GM20431 (cell line): Measurements from ENCODE around the gene ZNF827.

Source experiments
- in situ Hi-C: fragments of 300-500 bp; cut with MseI, MboI; formaldehyde crosslinking; loops from one replicate; pipeline ENCODE4 v1.15.0; 2020; ENCODE audit warnings: low sequenced_read_pairs; ENCODE audit not compliant: unreplicated experiment

The ZNF827 gene

GRCh38 chr4:145732895-145733880 lies 205.4 kb downstream of the ZNF827 start:
- in situ Hi-C loops, result no loop called here

GRCh38 chr4:145732001-145732815 lies 206.4 kb downstream of the ZNF827 start:
- in situ Hi-C loops, result no loop called here

- in situ Hi-C loops, result no loop called here
Measured at GRCh38 chr4:145731028-145731427, 207.6 kb downstream of the ZNF827 start.

DNA sequence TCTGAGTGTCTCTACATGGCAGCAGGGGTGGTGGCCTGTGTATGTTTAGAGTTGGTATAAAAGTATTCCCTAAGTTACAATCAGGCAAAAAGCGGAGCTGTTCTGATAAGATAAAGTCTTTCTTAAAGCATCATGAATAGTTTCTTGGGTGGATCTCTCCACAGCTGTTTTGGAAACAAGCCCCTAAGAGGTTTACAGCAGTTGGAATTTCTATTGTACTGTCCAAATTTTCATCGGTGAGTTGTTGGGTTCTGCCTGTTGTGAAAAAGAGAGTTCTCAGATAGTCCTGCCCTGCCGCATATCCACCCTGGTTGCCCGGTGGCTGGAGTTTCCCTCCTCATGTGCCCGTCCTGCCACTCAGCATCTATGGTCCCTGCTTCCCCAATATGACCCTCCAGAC lies 208.6 kb downstream of the ZNF827 start:
- in situ Hi-C loops, result no loop called here

DNA sequence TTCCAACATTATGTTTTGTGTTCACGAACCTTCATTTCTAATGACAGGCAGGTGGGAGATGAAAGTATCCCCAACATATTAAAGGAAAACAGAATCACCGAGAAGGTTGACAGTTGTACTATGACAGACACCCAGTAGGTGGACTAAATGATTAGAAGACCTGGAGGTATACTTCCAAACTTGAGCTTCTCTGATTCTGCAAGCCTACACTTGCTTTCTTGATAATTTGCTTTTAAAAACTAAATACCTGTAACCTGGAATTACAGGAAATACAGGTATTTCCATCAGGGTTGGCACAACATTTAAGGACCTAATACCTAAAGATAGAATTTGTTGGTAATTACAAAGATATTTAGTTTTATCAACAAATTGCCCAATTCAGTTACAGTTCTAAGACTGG lies 215.3 kb downstream of the ZNF827 start:
- in situ Hi-C loops, result no loop called here

GRCh38 chr4:145722561-145722960 lies 216.1 kb downstream of the ZNF827 start:
- in situ Hi-C loops, result no loop called here

DNA sequence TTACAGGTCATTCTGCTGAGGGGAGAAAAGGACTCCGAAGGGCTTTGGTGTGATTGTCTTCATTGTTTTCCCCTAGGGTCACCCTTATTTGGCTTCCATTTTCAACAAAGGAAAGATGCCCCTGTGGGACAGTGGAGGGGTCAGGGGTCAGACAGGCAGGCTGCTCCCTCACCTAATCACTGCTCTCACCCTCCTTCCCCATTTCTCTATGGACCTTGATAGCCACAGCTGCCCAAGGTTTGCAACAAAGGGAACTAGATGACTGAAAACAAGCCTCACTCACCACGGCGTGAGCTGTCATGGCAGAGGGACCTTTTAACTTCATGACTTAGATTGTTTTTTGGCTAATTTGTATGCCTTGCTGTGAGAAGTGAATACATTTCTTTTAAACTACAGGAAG lies 218.0 kb downstream of the ZNF827 start:
- in situ Hi-C loops, result no loop called here

GRCh38 chr4:145719752-145720624 lies 218.6 kb downstream of the ZNF827 start:
- in situ Hi-C loops, result no loop called here

DNA sequence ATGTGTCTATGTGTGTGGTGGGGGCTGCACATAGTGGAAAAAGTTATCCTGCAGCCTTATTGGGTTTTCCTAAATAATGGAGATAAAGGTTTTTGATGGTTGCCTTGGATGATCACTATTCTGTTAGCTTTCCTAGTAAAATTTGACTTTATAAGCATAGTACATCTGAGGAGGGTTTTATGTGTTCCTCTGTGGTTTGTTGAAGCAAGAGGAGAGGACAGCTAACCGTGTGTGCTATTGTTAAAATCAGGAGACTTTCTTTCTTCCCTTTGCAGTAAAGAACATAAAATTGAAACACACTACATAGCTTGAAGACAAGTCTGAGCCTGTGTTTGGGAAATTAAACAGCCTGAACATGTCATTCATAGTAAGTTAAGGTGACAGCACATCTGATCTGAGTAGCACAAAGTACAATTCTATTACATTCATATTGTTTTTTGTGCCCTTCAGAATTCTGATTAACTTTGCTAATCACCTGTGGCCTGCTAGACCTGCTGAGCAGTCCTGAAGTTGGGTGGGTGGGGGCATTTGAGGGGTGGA lies 221.9 kb downstream of the ZNF827 start:
- in situ Hi-C loops, result no loop called here

DNA sequence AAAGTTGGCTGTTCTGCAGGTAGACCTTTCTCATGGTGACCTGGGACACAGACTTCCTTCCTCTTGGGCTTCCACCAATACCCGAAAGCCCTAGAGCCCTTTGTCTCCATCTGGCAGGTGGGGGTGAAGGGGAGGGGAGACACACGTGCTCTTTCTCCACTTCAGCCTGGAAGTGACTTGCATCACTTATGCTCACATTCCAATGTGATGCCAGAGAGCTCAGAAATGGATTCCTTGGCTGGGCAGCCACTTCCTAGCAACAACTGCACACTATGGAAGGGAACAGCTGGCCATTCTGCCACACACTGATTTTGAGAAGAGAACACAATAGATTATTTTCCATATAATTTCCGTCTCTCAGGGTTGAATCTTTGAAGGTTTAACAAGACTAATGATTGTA lies 222.4 kb downstream of the ZNF827 start:
- in situ Hi-C loops, result no loop called here

DNA sequence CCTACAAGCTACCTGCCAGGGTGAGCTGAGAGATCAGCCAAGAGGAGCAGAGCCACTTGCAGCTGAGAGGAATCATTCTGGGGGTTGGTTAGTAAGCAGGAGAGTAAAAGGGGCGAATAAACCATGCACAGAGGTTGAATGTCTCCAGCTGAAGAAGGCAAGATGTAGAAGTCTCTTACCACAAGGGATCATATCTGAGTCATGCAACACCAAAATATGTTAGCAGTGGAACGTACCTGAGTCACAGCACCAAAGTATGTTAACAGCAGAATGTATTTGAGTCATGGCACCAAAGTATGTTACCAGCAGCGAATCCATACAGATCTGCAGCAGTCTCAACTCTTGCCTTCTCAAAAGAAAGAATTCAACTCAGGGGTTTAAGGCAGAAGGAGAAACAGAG lies 228.8 kb downstream of the ZNF827 start:
- in situ Hi-C loops, result no loop called here

- in situ Hi-C loops, result no loop called here
Measured at GRCh38 chr4:145709336-145709735, 229.3 kb downstream of the ZNF827 start.
